HepG2 (cell line): ENCODE measurements around the gene RHOV.

Experiments
- ATF3 ChIP-seq: sonication (generic); formaldehyde crosslinking; IDR thresholded peaks from 2 replicates; pipeline ENCODE4 v1.4.0; 2020; ENCODE audit warnings: missing genetic modification reagents
- ESRRA ChIP-seq: sonication (generic); formaldehyde crosslinking; IDR thresholded peaks from 2 replicates; pipeline ENCODE4 v1.5.1; 2020; ENCODE audit warnings: mild to moderate bottlenecking, low read depth, missing genetic modification reagents
- MLX ChIP-seq: IDR thresholded peaks from 2 replicates; pipeline ENCODE4 v1.6.1; 2016
- PHF8 ChIP-seq: sonication (generic); formaldehyde crosslinking; IDR thresholded peaks from 2 replicates; pipeline ENCODE4 v1.5.0; 2020; ENCODE audit warnings: missing genetic modification reagents
- ZNF614 ChIP-seq: IDR thresholded peaks from 2 replicates; pipeline ENCODE4 v1.6.1; 2018; ENCODE audit warnings: missing biosample characterization, missing genetic modification reagents, inconsistent platforms, borderline replicate concordance
- TF ChIP-seq, protein P1 (sequence below): IDR thresholded peaks from 2 replicates; pipeline ENCODE4 v1.6.1; 2016; ENCODE audit warnings: control low read depth
- TF ChIP-seq, protein P2 (sequence below): sonication (generic); formaldehyde crosslinking; IDR thresholded peaks from 2 replicates; pipeline ENCODE4 v1.5.0; 2020; ENCODE audit warnings: mild to moderate bottlenecking, missing genetic modification reagents, moderate library complexity
- TF ChIP-seq, protein P3 (sequence below): sonication (generic); formaldehyde crosslinking; IDR thresholded peaks from 2 replicates; pipeline ENCODE4 v1.8.1; 2023; ENCODE audit warnings: missing genetic modification reagents, inconsistent platforms, borderline replicate concordance
- TF ChIP-seq, protein P4 (sequence below): sonication (generic); formaldehyde crosslinking; IDR thresholded peaks from 2 replicates; pipeline ENCODE4 v1.8.0; 2022; ENCODE audit warnings: mild to moderate bottlenecking, missing genetic modification reagents, moderate library complexity
- TF ChIP-seq, protein P5 (sequence below): sonication (generic); formaldehyde crosslinking; IDR thresholded peaks from 2 replicates; pipeline ENCODE4 v1.5.1; 2020; ENCODE audit warnings: mild to moderate bottlenecking, missing genetic modification reagents, borderline replicate concordance
- TF ChIP-seq, protein P6 (sequence below): sonication (generic); formaldehyde crosslinking; IDR thresholded peaks from 2 replicates; pipeline ENCODE4 v1.4.0; 2020; ENCODE audit warnings: missing genetic modification reagents

- no peak for TF ChIP-seq ZNF614
- no peak for TF ChIP-seq ESRRA (CRISPR knock-in tag)
- TF ChIP-seq, protein P1, sequence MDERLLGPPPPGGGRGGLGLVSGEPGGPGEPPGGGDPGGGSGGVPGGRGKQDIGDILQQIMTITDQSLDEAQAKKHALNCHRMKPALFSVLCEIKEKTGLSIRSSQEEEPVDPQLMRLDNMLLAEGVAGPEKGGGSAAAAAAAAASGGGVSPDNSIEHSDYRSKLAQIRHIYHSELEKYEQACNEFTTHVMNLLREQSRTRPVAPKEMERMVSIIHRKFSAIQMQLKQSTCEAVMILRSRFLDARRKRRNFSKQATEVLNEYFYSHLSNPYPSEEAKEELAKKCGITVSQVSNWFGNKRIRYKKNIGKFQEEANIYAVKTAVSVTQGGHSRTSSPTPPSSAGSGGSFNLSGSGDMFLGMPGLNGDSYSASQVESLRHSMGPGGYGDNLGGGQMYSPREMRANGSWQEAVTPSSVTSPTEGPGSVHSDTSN (CRISPR knock-in tag): no peak
- TF ChIP-seq, protein P2, sequence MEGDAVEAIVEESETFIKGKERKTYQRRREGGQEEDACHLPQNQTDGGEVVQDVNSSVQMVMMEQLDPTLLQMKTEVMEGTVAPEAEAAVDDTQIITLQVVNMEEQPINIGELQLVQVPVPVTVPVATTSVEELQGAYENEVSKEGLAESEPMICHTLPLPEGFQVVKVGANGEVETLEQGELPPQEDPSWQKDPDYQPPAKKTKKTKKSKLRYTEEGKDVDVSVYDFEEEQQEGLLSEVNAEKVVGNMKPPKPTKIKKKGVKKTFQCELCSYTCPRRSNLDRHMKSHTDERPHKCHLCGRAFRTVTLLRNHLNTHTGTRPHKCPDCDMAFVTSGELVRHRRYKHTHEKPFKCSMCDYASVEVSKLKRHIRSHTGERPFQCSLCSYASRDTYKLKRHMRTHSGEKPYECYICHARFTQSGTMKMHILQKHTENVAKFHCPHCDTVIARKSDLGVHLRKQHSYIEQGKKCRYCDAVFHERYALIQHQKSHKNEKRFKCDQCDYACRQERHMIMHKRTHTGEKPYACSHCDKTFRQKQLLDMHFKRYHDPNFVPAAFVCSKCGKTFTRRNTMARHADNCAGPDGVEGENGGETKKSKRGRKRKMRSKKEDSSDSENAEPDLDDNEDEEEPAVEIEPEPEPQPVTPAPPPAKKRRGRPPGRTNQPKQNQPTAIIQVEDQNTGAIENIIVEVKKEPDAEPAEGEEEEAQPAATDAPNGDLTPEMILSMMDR: no peak
- TF ChIP-seq, protein P3, sequence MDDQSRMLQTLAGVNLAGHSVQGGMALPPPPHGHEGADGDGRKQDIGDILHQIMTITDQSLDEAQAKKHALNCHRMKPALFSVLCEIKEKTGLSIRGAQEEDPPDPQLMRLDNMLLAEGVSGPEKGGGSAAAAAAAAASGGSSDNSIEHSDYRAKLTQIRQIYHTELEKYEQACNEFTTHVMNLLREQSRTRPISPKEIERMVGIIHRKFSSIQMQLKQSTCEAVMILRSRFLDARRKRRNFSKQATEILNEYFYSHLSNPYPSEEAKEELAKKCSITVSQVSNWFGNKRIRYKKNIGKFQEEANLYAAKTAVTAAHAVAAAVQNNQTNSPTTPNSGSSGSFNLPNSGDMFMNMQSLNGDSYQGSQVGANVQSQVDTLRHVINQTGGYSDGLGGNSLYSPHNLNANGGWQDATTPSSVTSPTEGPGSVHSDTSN (CRISPR knock-in tag): no peak
- TF ChIP-seq PHF8 (CRISPR knock-in tag): no peak
- TF ChIP-seq, protein P4, sequence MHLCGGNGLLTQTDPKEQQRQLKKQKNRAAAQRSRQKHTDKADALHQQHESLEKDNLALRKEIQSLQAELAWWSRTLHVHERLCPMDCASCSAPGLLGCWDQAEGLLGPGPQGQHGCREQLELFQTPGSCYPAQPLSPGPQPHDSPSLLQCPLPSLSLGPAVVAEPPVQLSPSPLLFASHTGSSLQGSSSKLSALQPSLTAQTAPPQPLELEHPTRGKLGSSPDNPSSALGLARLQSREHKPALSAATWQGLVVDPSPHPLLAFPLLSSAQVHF (CRISPR knock-in tag): no peak
- TF ChIP-seq ATF3 (CRISPR knock-in tag): no peak
- TF ChIP-seq, protein P5, sequence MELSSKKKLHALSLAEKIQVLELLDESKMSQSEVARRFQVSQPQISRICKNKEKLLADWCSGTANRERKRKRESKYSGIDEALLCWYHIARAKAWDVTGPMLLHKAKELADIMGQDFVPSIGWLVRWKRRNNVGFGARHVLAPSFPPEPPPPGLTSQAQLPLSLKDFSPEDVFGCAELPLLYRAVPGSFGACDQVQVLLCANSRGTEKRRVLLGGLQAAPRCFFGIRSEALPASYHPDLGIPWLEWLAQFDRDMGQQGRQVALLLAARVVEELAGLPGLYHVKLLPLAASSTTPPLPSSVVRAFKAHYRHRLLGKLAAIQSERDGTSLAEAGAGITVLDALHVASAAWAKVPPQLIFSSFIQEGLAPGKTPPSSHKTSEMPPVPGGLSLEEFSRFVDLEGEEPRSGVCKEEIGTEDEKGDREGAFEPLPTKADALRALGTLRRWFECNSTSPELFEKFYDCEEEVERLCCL (CRISPR knock-in tag): no peak
- TF ChIP-seq, protein P6, sequence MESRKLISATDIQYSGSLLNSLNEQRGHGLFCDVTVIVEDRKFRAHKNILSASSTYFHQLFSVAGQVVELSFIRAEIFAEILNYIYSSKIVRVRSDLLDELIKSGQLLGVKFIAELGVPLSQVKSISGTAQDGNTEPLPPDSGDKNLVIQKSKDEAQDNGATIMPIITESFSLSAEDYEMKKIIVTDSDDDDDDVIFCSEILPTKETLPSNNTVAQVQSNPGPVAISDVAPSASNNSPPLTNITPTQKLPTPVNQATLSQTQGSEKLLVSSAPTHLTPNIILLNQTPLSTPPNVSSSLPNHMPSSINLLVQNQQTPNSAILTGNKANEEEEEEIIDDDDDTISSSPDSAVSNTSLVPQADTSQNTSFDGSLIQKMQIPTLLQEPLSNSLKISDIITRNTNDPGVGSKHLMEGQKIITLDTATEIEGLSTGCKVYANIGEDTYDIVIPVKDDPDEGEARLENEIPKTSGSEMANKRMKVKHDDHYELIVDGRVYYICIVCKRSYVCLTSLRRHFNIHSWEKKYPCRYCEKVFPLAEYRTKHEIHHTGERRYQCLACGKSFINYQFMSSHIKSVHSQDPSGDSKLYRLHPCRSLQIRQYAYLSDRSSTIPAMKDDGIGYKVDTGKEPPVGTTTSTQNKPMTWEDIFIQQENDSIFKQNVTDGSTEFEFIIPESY: no peak
- TF ChIP-seq MLX (CRISPR knock-in tag): no peak
Observed at GRCh38 chr15:40869686-40870085, 4.3 kb downstream of the RHOV start.
